Choroid plexus epithelial cell (primary cell): ENCODE results near the gene TNS2.

ENCODE experiments used
- DNase-seq: peaks from one replicate; pipeline ENCODE4 v3.0.0-alpha.2; 2010; ENCODE audit warnings: low read depth
- H3K4me3 ChIP-seq: 2 replicates; pipeline ENCODE4 v1.5.1; 2011; ENCODE audit warnings: low read depth, mild to moderate bottlenecking, control low read depth, low read length, moderate library complexity
- TF ChIP-seq, protein P1 (sequence below): conservative IDR thresholded peaks from 2 replicates; pipeline ENCODE4 v1.5.1; 2011; ENCODE audit warnings: low read depth, mild to moderate bottlenecking, control low read depth, inconsistent platforms, low read length, moderate library complexity

Gene TNS2

GRCh38 chr12:53063708-53064612 is 14.1 kb downstream of the TNS2 start:
- no peak overlapping the region for H3K4me3 ChIP-seq
- DNase-seq = peak; percentile 93
- TF ChIP-seq, protein P1, sequence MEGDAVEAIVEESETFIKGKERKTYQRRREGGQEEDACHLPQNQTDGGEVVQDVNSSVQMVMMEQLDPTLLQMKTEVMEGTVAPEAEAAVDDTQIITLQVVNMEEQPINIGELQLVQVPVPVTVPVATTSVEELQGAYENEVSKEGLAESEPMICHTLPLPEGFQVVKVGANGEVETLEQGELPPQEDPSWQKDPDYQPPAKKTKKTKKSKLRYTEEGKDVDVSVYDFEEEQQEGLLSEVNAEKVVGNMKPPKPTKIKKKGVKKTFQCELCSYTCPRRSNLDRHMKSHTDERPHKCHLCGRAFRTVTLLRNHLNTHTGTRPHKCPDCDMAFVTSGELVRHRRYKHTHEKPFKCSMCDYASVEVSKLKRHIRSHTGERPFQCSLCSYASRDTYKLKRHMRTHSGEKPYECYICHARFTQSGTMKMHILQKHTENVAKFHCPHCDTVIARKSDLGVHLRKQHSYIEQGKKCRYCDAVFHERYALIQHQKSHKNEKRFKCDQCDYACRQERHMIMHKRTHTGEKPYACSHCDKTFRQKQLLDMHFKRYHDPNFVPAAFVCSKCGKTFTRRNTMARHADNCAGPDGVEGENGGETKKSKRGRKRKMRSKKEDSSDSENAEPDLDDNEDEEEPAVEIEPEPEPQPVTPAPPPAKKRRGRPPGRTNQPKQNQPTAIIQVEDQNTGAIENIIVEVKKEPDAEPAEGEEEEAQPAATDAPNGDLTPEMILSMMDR = no peak

DNA sequence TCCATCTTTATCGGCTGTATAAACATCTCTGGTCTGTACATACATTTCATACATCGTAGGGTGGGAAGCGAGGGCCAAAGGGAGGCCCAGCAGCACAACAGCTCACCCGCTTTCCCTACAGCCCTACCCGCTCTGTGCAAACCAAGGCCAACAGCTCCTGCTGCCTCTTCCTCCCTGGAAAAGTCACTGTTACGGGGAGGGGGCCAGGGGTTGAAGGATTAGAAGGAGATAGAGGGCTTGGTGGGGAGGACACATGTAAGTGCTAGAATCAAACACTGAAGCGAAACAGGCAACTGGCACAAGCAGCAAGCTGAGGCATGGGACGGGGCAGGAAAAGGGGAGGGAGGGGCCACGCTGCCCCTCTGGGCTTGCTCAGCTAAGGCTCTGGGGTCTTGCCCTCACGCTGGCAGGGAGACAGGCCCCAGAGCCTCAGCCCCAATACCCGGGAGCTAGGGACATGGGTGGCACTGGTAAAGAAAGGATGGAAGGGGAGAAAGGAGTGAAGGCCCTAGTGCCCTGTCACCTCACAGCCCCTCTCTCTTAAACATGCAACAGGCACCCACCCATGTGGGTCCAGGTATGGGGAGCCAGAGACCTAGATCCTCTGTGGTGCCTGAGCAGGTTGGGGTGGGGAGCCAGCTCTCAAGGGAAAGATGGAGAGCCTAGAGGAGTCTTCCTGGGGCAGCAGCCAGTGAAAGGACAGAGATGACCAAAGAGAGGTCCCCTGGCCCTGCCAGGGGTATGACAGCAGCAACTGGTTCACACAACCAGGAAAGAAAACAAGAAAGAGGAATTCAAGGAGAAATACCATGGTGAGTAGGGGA is 15.0 kb downstream of the TNS2 start:
- TF ChIP-seq, protein P1 = no peak
- DNase-seq = no peak
- no peak overlapping the region for H3K4me3 ChIP-seq

- no peak overlapping the region for H3K4me3 ChIP-seq
- TF ChIP-seq, protein P1 = no peak
These were observed 15.6 kb downstream of the TNS2 start for GRCh38 chr12:53065470-53065869.

DNA sequence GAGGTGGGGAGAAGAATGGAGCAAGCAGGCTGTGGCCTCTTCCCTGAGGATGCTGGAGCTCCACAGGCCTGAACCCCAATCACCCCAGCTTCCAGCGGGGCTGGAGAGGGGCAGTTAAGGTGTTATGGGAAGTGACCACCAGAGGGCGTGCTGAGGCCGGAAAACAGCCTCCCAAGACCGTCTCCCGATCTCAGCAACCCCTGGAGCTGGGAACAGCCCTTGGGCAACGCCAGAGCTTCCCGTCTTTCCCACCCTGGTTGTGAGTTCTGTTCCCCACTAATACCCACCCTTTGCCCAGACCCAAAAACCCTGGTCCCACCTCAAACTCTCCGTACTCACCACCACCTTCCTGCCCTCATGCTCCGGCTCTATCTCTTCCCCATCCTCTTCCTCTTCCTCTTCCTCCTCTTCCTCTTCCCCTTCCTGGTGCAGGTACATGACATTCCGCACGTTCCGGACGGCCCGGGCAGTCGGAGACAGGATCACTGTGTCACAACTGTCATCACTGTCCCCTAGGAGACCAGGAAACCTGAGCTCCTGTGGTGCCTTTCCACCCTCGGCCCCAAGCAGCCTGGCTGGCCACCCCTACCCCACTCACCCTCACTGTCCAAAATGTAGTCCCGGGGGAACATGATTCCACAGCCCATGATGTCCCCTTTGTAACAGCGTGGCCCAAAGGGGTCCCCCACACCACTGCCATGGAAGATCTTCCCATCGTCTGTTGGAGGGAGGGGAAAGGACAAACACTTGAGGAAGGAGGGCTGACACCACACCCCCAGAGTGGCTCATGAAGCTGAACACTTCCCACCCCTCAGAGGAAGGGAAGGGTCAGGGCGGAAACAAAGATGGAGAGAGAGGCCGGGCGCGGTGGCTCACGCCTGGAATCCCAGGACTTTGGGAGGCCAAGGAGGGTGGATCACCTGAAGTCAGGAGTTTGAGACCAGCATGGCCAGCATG is 16.4 kb downstream of the TNS2 start:
- TF ChIP-seq, protein P1 = peak; percentile 87
- DNase-seq = peak; percentile 84
- H3K4me3 ChIP-seq = no peak overlapping the region

More at GRCh38 chr12:53065470-53065869, 15.6 kb downstream of the TNS2 start:
- DNase-seq = no peak

DNA sequence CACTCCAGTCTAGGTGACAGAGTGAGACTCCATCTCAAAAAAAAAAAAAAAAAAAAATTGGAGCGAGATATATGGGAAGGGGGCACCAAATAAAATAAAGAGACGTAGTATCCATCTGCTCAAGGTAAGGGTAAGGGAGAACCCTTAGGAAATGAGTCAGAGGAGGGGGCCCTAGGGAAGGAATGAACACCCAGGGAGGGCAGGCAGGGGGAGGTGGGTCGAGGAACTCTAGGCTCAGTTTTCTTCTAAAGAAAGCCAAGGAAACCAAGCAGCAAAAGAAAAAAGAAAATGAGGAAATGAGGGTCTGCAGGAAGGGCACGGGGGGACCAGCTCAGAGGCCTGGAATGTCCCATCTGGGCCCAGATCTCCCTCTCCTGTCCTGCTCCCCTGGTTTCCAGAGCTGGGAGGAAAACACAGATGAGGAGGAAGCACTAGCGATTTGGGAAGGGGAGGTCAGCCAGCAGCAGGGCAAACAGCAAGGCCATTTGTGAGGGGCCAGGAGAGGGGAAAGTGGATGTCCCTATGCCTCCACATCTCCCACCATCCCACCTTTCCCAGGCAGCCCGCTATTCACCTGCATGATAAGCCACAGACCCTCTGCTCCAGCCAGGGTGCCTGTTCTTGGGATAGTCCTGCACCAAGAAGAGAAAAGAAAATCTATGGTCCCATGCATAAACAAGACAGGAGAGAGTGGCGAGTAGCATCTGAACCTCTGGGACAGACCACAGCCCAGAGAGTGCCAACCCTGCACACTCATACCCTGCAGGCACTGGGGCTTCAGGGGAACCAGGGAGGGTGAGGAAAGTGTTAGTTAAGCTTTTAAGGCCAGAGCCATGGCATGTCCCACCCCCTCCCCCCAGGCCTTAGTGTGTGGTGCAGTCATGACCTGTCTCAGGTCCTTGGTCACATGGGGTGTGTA is 17.5 kb downstream of the TNS2 start:
- TF ChIP-seq, protein P1 = no peak
- no peak overlapping the region for H3K4me3 ChIP-seq
- peak; percentile 44 for DNase-seq
